ENCODE data around the gene AKR7A2.
"Not testable (repeated sequence)": the region's sequence is repeated elsewhere in the genome, so short reads cannot be mapped to it uniquely, and the experiment has no call there.

AKR7A2 gene

DNA sequence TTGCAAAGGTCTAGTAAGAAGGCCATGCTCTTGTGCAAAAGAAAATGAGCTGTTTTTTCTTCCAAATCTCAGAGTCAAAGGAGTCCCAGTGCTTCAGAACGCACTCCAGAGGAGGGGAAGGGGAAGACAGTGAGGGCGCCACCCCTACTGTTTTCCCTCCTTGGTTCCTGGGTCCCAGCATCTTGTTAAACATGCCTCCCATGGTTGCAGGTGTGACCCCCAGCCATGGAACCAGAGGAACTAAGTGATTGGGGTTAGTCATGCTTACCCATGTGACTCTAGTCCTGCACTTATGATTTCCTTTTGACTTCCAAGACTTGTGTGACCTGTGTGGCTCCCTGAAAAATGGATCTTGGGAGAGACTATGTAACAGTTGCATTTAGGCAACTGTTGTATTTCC is 17.3 kb downstream of the AKR7A2 start:
- DNase-seq = no peak

DNA sequence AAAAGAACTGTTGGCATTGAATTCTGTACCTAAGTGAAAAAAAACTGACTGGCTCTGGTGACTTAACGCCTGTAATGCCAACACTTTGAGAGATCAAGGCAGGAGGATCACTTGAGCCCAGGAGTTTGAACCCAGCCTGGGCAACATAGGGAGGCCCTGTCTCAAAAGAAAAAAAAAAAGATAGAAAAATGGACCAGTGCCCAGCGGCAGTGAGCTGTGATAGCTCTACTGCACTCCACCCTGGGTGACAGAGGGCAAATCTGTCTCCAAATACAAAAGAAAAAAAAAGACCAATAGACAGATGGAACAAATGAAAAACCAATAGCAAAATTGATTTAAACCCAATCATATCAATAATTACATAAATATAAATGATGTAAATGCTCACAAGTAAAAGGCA is 22.7 kb downstream of the AKR7A2 start:
- no peak for DNase-seq

DNA sequence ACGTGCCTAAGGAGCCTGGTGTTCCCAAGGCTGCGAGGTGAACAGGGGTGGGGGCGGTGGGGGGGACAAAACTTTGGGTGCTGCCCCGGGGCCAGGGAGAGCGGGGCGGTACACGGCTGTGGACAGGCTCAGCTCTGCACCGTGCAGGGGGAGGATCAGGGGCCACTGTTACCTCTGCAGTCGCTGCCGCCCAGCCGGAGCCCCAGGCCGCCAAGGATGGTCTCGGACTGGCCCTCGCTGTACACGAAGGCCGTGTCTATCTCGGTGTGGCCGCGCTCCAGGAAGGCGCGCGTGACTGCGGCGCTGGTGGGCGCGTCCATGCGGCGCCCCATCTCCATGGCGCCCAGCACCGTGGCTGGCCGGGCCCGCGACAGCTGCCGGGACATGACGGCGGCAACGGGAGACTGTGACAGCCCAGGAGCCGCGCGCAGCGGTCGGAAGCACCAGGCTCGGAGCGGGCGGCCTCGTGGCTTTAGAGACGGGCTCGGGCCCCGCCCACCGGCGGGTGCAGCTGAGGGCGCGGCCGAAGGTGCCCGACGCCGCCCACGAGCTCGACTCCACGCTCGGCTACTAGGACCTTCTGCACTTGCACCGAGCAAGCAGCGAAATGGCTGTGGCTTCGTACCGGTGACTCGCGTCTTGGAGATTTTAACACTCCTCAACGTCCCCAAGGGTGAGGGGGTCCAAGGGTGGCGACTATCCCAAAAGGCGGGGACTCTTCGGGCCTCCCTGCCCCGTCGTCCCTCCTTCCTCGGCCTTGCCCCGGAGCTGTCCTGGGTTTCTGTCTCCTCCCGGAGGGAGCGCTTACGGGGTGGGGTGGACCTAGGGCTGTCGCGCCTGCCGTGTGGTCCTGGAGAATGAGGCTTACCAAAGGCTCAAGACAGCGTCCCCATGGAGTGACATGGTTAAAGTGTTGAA is 23.4 kb downstream of the AKR7A2 start, which contains the start of gene AKR7A3:
Gene AKR7A3, minus strand, starts transcription at position 447 of the 918 bp plus-strand sequence. Its CDS starts 61 bp downstream, at position 386.
- DNase-seq = peak; percentile 36

GRCh38 chr1:19287436-19288185 is 24.3 kb downstream of the AKR7A2 start:
- no peak for DNase-seq

DNA sequence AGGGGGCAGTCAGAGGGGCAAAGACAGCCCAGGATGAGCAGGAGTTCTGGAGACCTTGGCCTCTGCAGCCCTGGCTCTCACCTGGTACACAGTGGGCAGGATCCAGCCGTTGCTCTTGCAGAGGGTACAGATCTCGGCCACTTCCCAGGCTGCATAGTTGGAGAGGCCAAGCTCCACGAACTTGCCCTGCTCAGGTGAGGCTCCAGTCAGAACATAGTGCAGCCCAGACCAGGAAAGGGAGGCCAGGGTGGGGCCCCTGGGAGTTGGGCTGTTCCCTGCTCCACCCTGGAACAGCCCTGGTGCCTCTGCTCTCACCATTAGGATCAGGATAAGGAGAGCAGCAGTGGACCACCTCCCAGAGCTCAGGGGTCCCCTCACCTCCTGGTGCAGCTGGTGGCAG is 26.1 kb downstream of the AKR7A2 start:
- DNase-seq = not testable (repeated sequence)

GRCh38 chr1:19285366-19285765 is 26.6 kb downstream of the AKR7A2 start:
- not testable (repeated sequence) for DNase-seq

GRCh38 chr1:19284881-19285280 is 27.1 kb downstream of the AKR7A2 start:
- DNase-seq = no peak

- no peak for DNase-seq
Observed at GRCh38 chr1:19283891-19284290, 28.1 kb downstream of the AKR7A2 start.

DNA sequence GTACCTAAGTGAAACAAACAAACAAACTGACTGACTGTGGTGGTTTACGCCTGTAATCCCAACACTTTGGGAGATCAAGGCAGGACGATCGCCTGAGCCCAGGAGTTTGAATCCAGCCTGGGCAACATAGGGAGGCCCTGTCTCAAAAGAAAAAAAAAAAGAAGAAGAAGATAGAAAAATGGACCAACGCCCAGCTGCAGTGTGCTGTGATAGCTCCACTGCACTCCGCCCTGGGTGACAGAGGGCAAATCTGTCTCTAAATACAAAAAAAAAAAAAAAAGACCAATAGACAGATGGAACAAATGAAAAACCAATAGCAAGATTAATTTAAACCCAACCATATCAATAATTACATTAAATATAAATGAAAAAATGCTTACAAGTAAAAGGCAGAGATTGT is 37.3 kb downstream of the AKR7A2 start:
- no peak for DNase-seq

DNA sequence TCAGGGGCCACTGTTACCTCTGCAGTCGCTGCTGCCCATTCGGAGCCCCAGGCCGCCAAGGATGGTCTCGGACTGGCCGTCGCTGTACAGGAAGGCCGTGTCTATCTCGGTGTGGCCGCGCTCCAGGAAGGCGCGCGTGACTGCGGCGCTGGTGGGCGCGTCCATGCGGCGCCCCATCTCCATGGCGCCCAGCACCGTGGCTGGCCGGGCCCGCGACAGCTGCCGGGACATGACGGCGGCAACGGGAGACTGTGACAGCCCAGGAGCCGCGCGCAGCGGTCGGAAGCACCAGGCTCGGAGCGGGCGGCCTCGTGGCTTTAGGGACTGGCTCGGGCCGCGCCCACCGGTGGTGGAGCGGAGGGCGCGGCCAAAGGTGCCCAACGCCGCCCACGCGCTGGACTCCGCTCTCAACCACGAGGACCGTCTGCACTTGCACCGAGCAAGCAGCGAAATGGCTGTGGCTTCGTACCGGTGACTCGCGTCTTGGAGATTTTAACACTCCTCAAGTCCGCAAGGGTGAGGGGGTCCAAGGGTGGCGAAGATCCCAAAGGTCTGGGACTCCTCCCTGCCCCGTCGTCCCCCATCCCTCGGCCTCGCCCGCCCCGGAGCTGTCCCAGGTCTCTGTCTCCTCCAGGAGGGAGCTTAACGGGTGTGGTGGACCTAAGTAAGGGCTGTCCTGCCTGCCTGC is 38.0 kb downstream of the AKR7A2 start:
- not testable (repeated sequence) for DNase-seq

DNA sequence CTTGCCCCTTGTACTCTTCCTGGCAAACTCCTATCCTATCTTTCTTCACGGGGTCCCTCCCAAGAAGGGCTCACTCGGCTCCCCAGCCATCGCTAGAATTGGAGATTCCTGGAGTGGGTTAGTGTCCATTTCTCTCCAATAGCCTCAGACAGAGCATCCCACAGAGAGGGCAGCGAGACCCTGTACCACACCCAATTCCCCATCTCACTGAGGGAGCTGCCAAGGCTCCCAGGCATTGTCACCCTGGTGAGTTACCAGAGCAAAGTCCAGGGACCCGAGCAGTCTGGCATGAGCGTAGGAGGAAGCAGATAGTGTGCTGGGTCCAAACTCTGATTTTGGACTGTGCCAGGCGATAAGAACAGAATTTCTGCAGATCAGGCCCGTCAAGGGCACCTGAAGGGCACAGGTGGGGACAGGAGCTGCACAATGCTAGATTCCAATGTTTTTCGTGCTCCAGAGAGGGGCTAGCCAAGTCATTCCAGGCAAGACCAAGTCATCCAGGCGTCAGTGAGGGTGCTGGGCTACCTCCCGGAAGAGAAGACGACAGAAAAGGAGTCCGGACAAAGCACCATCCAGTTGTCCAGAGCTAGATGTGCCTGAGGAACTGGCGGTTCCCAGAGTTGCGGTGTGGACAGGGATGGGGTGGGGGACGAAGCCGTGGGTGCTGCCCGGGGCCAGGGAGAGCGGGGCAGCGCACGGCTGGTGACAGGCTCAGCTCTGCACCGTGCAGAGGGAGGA is 38.7 kb downstream of the AKR7A2 start:
- DNase-seq = no peak

GRCh38 chr1:19272064-19272463 is 39.9 kb downstream of the AKR7A2 start:
- DNase-seq = no peak

DNA sequence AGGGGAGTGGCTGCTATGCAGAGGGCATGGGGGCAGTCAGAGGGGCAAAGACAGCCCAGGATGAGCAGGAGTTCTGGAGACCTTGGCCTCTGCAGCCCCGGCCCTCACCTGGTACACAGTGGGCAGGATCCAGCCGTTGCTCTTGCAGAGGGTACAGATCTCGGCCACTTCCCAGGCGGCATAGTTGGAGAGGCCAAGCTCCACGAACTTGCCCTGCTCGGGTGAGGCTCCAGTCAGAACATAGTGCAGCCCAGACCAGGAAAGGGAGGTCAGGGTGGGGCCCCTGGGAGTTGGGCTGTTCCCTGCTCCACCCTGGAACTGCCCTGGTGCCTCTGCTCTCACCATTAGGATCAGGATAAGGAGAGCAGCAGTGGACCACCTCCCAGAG is 41.6 kb downstream of the AKR7A2 start:
- not testable (repeated sequence) for DNase-seq

GRCh38 chr1:19269427-19270342 is 42.3 kb downstream of the AKR7A2 start:
- DNase-seq = not testable (repeated sequence)

DNA sequence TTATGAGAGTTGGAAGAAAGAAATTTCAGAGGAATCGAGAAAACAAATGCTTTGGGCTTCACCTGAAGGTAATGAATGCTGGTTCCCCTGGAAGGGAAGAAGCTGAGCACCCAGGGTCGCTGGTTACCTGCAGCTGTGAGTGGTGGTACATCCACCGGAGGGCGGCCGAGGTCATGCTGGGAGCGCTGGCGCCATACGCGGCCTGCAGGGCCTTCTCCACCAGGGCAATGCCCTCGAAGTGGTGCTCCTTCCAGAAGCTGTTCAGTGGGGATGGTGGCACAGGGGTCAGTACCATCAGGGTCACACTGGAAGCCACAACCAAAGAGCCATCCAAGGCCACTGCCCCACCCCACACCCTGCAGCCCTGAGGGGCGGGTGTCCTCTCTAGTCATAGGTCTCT is 43.5 kb downstream of the AKR7A2 start:
- DNase-seq = no peak

GRCh38 chr1:19262744-19263143 is 49.2 kb downstream of the AKR7A2 start:
- no peak for DNase-seq

DNA sequence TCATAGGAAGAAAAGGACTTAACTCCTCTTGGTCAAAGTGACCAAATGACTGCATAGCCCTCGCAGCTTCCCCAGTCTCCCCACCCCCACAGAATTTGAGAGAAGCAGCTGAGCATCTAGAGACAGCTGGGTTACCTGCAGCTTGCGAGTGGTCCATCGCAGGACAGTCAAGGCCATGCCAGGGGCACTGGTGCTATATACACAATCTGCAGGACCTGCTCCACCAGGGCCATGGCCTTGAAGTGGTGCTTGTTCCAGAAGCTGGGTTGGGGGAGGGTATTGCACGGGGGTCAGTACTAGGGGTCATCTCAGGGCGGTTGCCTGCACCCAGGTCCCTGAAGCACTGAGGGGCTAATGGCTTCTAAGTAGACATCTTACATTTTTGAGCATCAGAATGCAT is 49.9 kb downstream of the AKR7A2 start:
- no peak for DNase-seq

- no peak for DNase-seq
Observed at GRCh38 chr1:19260211-19261138, 51.5 kb downstream of the AKR7A2 start.

DNA sequence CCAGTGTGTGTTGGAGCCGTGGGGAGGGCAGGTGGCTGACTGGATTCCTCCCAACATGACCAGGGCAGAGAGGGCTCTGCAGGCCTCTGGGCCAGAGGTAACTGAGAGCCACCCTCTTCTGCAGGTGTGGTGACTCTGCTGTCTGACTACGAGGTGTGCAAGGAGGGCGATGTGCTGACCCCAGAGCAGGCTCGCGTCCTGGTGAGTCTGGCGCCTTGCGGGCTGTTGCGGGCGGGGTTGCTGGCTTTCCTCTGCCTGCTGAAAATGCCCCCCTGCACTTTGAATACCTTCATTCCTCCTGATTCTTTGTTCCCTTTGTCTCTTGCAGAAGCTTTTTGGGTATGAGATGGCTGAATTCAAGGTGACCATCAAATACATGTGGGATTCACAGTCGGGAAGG is 53.6 kb downstream of the AKR7A2 start:
- DNase-seq = no peak
